T1000 (cell line): ENCODE results near the gene OR51L1.

ENCODE experiments used
- DNase-seq: peaks from one replicate; lab custom pipeline; 2025; ENCODE audit warnings: mixed read lengths; lab: John Stamatoyannopoulos, UW

Gene OR51L1

GRCh38 chr11:5046754-5047330 is 52.2 kb downstream of the OR51L1 start:
- DNase-seq: no peak
